Measurements from ENCODE around the gene AGMAT. TPM values are rescaled to one million over a fixed set of nuclear protein-coding genes. Genes with fewer than 3 reads are reported as not detected.

Gene AGMAT
- 0.16 and 1.7 TPM in 2 replicates for total RNA-seq

GRCh38 chr1:15584489-15585363 is at the start of gene AGMAT:
AGMAT (minus strand) TSS chr1:15585051; CDS start chr1:15584967, 84 bp downstream.

GRCh38 chr1:15617173-15618076 is 32.6 kb upstream of the AGMAT start, which contains the start of gene DDI2:
DDI2 (plus strand) TSS chr1:15617458; CDS start chr1:15617671, 213 bp downstream.

GRCh38 chr1:15526490-15527339 is 58.1 kb downstream of the AGMAT start, which contains the start of gene DNAJC16:
DNAJC16 (plus strand) TSS chr1:15526848; CDS start chr1:15529106, 2,258 bp downstream.

GRCh38 chr1:15524021-15524282 is 60.9 kb downstream of the AGMAT start, which contains the start of gene CASP9:
CASP9 (minus strand) TSS chr1:15524215; CDS start chr1:15524200, 15 bp downstream.

Other genes with a start within 250 kb of the AGMAT start
- gene EFHD2, start 175.2 kb downstream of the AGMAT start, total RNA-seq = 50.3 and 87.0 TPM in 2 replicates
- gene CTRC, start 146.6 kb downstream of the AGMAT start, total RNA-seq = not detected in 2 replicates
- not detected in 2 replicates for gene CELA2A, start 128.3 kb downstream of the AGMAT start, total RNA-seq
- not detected in 2 replicates for gene CELA2B, start 108.9 kb downstream of the AGMAT start, total RNA-seq
- 6.0 and 9.1 TPM in 2 replicates for gene CASP9, start 60.8 kb downstream of the AGMAT start, total RNA-seq
- gene DNAJC16, start 58.2 kb downstream of the AGMAT start, total RNA-seq = 10.6 and 20.2 TPM in 2 replicates
- gene DDI2, start 32.4 kb upstream of the AGMAT start, total RNA-seq = 8.3 and 8.4 TPM in 2 replicates
- 30.4 and 47.3 TPM in 2 replicates for gene PLEKHM2, start 99.3 kb upstream of the AGMAT start, total RNA-seq
- gene SLC25A34, start 151.2 kb upstream of the AGMAT start, total RNA-seq = 0.26 and 0.96 TPM in 2 replicates
- not detected in 2 replicates for gene TMEM82, start 157.4 kb upstream of the AGMAT start, total RNA-seq
- gene FBLIM1, start 173.7 kb upstream of the AGMAT start, total RNA-seq = 114 and 120 TPM in 2 replicates
- 0.91 and 3.1 TPM in 2 replicates for gene UQCRHL, start 222.6 kb upstream of the AGMAT start, total RNA-seq